ENCODE results near the gene SLC30A2. TPM values are rescaled to one million over a fixed set of nuclear protein-coding genes. Genes with fewer than 3 reads are reported as not detected.

The SLC30A2 gene
- total and polyA plus RNA-seq, 11 donors: 2.9 to 18.0 (median 4.9) TPM

- no peak for ATAC-seq
- H3K9me3 ChIP-seq: no peaks in the 10 kb centered on the region
- peak overlapping the region; percentile 66 to 97 (median 75) for H3K4me3 ChIP-seq
- intact Hi-C loops (cut with DNase I): loop anchor here in 9 of 10 donors (1.0 to 10.0 kb wide), 12 partner anchors 48 to 280 kb away; partner anchors contain the start of genes CEP85 (in 4 of the 9), CD52 (in 1 of the 9), FAM110D (in 1 of the 9) and SH3BGRL3 (in 1 of the 9)
- peaks cover 0 to 7% (median 0%) of the 10 kb centered on the region in 9 donors for H3K27me3 ChIP-seq
- 2 to 18% (median 12%) methylated on average over 9 to 15 of the region's 15 CpGs for WGBS, 4 donors
- H3K36me3 ChIP-seq: no peaks in the 10 kb centered on the region
- peaks cover 0 to 36% (median 10%) of the 10 kb centered on the region in 12 donors for H3K4me1 ChIP-seq
- no peak for DNase-seq
- TF ChIP-seq POLR2A (IDR thresholded peaks at IDR 0.05): no peak
- no peak for TF ChIP-seq CTCF (IDR thresholded peaks at IDR 0.05)
- peak overlapping the region in 11 of 12 donors; percentile 89 to 97 (median 94) for H3K27ac ChIP-seq
Observed at GRCh38 chr1:26034504-26035202, 11.3 kb downstream of the SLC30A2 start.

- Histone ChIP-seq H3K27me3 (peaks cover 0 to 7% (median 0%) of the 10 kb centered on the region in 9 donors), H3K36me3 (no peaks in the 10 kb centered on the region), H3K9me3 (no peaks in the 10 kb centered on the region), H3K27ac (no peak overlapping the region), H3K4me3 (no peak overlapping the region), H3K4me1 (peaks cover 0 to 24% (median 10%) of the 10 kb centered on the region in 12 donors)
- WGBS, 4 donors: 82 to 87% (median 84%) methylated on average over 11 to 12 of the region's 12 CpGs
- ATAC-seq: no peak
- TF ChIP-seq POLR2A (IDR thresholded peaks at IDR 0.05): no peak
- no peak for TF ChIP-seq CTCF (IDR thresholded peaks at IDR 0.05)
- no peak for DNase-seq
- intact Hi-C loops (cut with DNase I): loop anchor here in 3 of 10 donors (10.0 kb wide), 2 partner anchors 202 to 282 kb away; partner anchors contain the start of genes CEP85 (in 2 of the 3) and CD52 (in 1 of the 3)
Observed at GRCh38 chr1:26032656-26033357, 13.1 kb downstream of the SLC30A2 start.

GRCh38 chr1:26031611-26032220 lies 14.2 kb downstream of the SLC30A2 start:
- ATAC-seq (no peak), DNase-seq (no peak)
- Histone ChIP-seq H3K4me1 (peaks cover 0 to 16% (median 8%) of the 10 kb centered on the region in 12 donors), H3K9me3 (no peaks in the 10 kb centered on the region), H3K27me3 (peaks cover 0 to 7% (median 0%) of the 10 kb centered on the region in 9 donors), H3K27ac (no peak overlapping the region), H3K36me3 (no peaks in the 10 kb centered on the region), H3K4me3 (no peak overlapping the region)
- 62 to 82% (median 73%) methylated on average over 3 of the region's 3 CpGs for WGBS, 4 donors
- intact Hi-C loops (cut with DNase I): loop anchor here in 3 of 10 donors (10.0 kb wide), 2 partner anchors 203 to 283 kb away; partner anchors contain the start of genes CEP85 (in 2 of the 3) and CD52 (in 1 of the 3)
- no peak for TF ChIP-seq CTCF (IDR thresholded peaks at IDR 0.05)
- TF ChIP-seq POLR2A (IDR thresholded peaks at IDR 0.05): no peak

All from heart left ventricle (tissue), 16 donors.